K562 (cell line): Measurements from ENCODE around the gene TXLNG. TPM values are rescaled to one million over a fixed set of nuclear protein-coding genes. Genes with fewer than 3 reads are reported as not detected.
A peak's percentile ranks its signal among the peaks of the same experiment; 100 is the strongest.

Experiments
- ATAC-seq: fragments of 200-7000 bp; cut with Tn5 transposase; 3 replicates; pipeline ENCODE4 v1.9.1; 2020; ENCODE audit warnings: moderate library complexity
- BruUV-seq: library from RNA; stranded (reverse); fragments of 400-500 nt; replicated peaks from 2 replicates; lab custom pipeline; 2021; lab: Mats Ljungman, UMichigan
- CTCF ChIA-PET: fragments of 300-600 bp; formaldehyde crosslinking; extraction: SDS; loops from one replicate; lab custom pipeline; 2021; ENCODE audit warnings: low intra/inter-chr PET ratio; lab: Yijun Ruan, JAX
- POLR2A ChIA-PET: fragments of 300-600, 350-650 bp; sonication (Branson Sonifier 250); formaldehyde crosslinking; extraction: SDS; loops from one replicate; lab custom pipeline; 2021; ENCODE audit warnings: antibody characterized with exemption, inconsistent platforms; lab: Yijun Ruan, JAX
- DNase-seq, 4 experiments: peaks; one replicate each; pipeline versions ENCODE4 v3.0.0 to v3.0.0-alpha.2; 2011 to 2018; ENCODE audit warnings: low spot score in 3 of 4, mixed read lengths in 3 of 4; ENCODE audit errors: extremely low read depth in 1 of 4
- FAIRE-seq: peaks from 2 replicates; lab custom pipeline; 2011; peaks lifted over from hg19 to GRCh38; lab: Jason Lieb, UNC
- H2AFZ ChIP-seq: 2 replicates; pipeline ENCODE4 v1.6.0; 2011; ENCODE audit warnings: low read depth, low read length, control low read depth, inconsistent platforms
- H3K27ac ChIP-seq: fragments of 200-600 bp; 3 replicates; pipeline ENCODE4 v1.8.0; 2011; ENCODE audit warnings: low read depth, mild to moderate bottlenecking, control low read depth, inconsistent platforms, low read length, moderate library complexity, mixed read lengths; ENCODE audit errors: extremely low read depth
- H3K27me3 ChIP-seq, 2 experiments: fragments of 300-600 bp in 1 of 2; 2 replicates in 1 of 2; 3 replicates in 1 of 2; pipeline versions ENCODE4 v1.6.0 to v1.8.0; 2011; ENCODE audit warnings: inconsistent platforms in 2 of 2, low read length in 2 of 2, mild to moderate bottlenecking in 1 of 2, mixed read lengths in 1 of 2, moderate library complexity in 1 of 2; ENCODE audit not compliant: control insufficient read depth in 2 of 2, insufficient read depth in 2 of 2
- H3K36me3 ChIP-seq: fragments of 300-600 bp; 3 replicates; pipeline ENCODE4 v1.8.0; 2011; ENCODE audit warnings: mild to moderate bottlenecking, low read length, inconsistent platforms; ENCODE audit not compliant: control insufficient read depth, insufficient read depth
- H3K4me1 ChIP-seq, 2 experiments: fragments of 200-600 bp in 1 of 2; replicated peaks in 1 of 2; 2 replicates in 1 of 2; 3 replicates in 1 of 2; pipeline versions ENCODE4 v1.5.1 to v1.8.0; 2011; ENCODE audit warnings: inconsistent platforms in 2 of 2, low read length in 2 of 2, mild to moderate bottlenecking in 1 of 2, mixed read lengths in 1 of 2, moderate library complexity in 1 of 2; ENCODE audit not compliant: control insufficient read depth in 2 of 2, insufficient read depth in 2 of 2
- H3K4me2 ChIP-seq: 2 replicates; pipeline ENCODE4 v1.6.1; 2011; ENCODE audit warnings: low read length, control low read depth, inconsistent platforms, mixed read lengths; ENCODE audit not compliant: insufficient read depth
- H3K4me3 ChIP-seq: fragments of 200-600 bp; sonication (generic), shearing (Covaris generic); 2 replicates; pipeline ENCODE4 v1.5.1; 2016; ENCODE audit warnings: control low read depth, inconsistent platforms
- H3K79me2 ChIP-seq: fragments of 200-600 bp; 3 replicates; pipeline ENCODE4 v1.8.0; 2011; ENCODE audit warnings: low read length, inconsistent platforms; ENCODE audit not compliant: control insufficient read depth, insufficient read depth
- H3K9ac ChIP-seq, 2 experiments: 2 replicates each; pipeline versions ENCODE4 v1.6.0 to v1.6.1; 2011; ENCODE audit warnings: low read depth in 2 of 2, low read length in 2 of 2, control low read depth in 1 of 2, inconsistent platforms in 1 of 2, mild to moderate bottlenecking in 1 of 2, mixed read lengths in 1 of 2; ENCODE audit not compliant: insufficient read depth in 1 of 2
- H3K9me1 ChIP-seq: one replicate; pipeline ENCODE4 v1.6.0; 2011; ENCODE audit warnings: inconsistent platforms, mild to moderate bottlenecking, low read length, moderate library complexity; ENCODE audit not compliant: control insufficient read depth, insufficient read depth
- H3K9me3 ChIP-seq: replicated peaks from 2 replicates; pipeline ENCODE4 v1.5.1; 2011; ENCODE audit warnings: low read depth, low read length, inconsistent platforms; ENCODE audit not compliant: control insufficient read depth, insufficient read depth
- H4K20me1 ChIP-seq: replicated peaks from 2 replicates; pipeline ENCODE4 v1.6.1; 2011; ENCODE audit warnings: low read length, inconsistent platforms, mixed read lengths; ENCODE audit not compliant: control insufficient read depth, insufficient read depth
- E2F3 ChIP-seq: fragments of 250-450 bp; sonication (Bioruptor Pico); IDR thresholded peaks from 2 replicates; pipeline ENCODE4 v1.4.0; 2020; ENCODE audit warnings: mild to moderate bottlenecking
- MEF2A ChIP-seq: IDR thresholded peaks from 2 replicates; pipeline ENCODE4 v1.6.1; 2011; ENCODE audit warnings: low read depth, mild to moderate bottlenecking, low read length, moderate library complexity; ENCODE audit not compliant: control insufficient read depth
- POLR2AphosphoS2 ChIP-seq: IDR thresholded peaks from 2 replicates; pipeline ENCODE4 v1.6.1; 2012; ENCODE audit warnings: low read length, improper control_type of control experiment
- POLR3G ChIP-seq: IDR thresholded peaks from 2 replicates; pipeline ENCODE4 v1.6.1; 2011; ENCODE audit not compliant: insufficient read length, insufficient replicate concordance; ENCODE audit errors: extremely low read depth
- ZNF3 ChIP-seq: fragments of 250-450 bp; sonication (Bioruptor Pico); IDR thresholded peaks from 2 replicates; pipeline ENCODE4 v1.5.0; 2021; ENCODE audit warnings: mild to moderate bottlenecking, moderate library complexity
- ZNF311 ChIP-seq: fragments of 250-450 bp; sonication (Bioruptor Pico); IDR thresholded peaks from 2 replicates; pipeline ENCODE4 v1.4.0; 2020; ENCODE audit warnings: mild to moderate bottlenecking, moderate library complexity
- ZNF324 ChIP-seq: fragments of 250-450 bp; sonication (Bioruptor Pico); IDR thresholded peaks from 2 replicates; pipeline ENCODE4 v1.4.0; 2020; ENCODE audit warnings: mild to moderate bottlenecking
- WGBS: fragments of 100-300 bp; shearing (Covaris generic); methylation state at CpG from one replicate; pipeline ENCODE4 v1.1.6; 2016; ENCODE audit warnings: low coverage, mixed read lengths; ENCODE audit not compliant: insufficient coverage; ENCODE audit errors: missing lambda C conversion rate; 5-methylcytosine and 5-hydroxymethylcytosine counted together
- in situ Hi-C: fragments of 300-500 bp; cut with MboI; formaldehyde crosslinking; loops from 4 replicates; pipeline ENCODE4 v1.15.0; 2018; ENCODE audit warnings: inconsistent platforms, mixed read lengths
- intact Hi-C: fragments of 100-400 bp; cut with micrococcal nuclease; formaldehyde crosslinking; loops from 2 replicates; pipeline ENCODE4 v1.14.2; 2022
- polyA plus RNA-seq, 8 experiments: library from polyadenylated mRNA; depleted of rRNA in 4 of 8; stranded (reverse) in 5 of 8; unstranded in 3 of 8; fragments of >200 nt; fragmentation: Nextera tagmentation in 2 of 8; fragmentation: Illumina TruSeq in 1 of 8; extraction: Ambion mirVana in 2 of 8; extraction: Trizol in 1 of 8; gene quantifications; 2 replicates each; pipeline versions ENCODE4 v1.2.1 to v1.2.3, GENCODE V29; 2011 to 2014; ENCODE audit warnings: inconsistent platforms in 1 of 8, missing spikeins in 1 of 8
- total RNA-seq, 7 experiments: library from RNA; depleted of rRNA in 6 of 7; stranded (reverse); fragments of >200 nt in 6 of 7; fragmentation: Illumina TruSeq in 2 of 7; extraction: Trizol in 2 of 7; gene quantifications; 2 replicates each; pipeline versions ENCODE4 v1.2.1 to v1.2.3, GENCODE V29; 2011 to 2021; ENCODE audit warnings: low replicate concordance in 1 of 7
- TF ChIP-seq, protein P1 (sequence below): fragments of 250-450 bp; sonication (Bioruptor Pico); IDR thresholded peaks from 2 replicates; pipeline ENCODE4 v1.8.0; 2022; ENCODE audit warnings: inconsistent platforms, mild to moderate bottlenecking, moderate library complexity, borderline replicate concordance
- TF ChIP-seq, protein P2 (sequence below): conservative IDR thresholded peaks from 2 replicates; pipeline ENCODE4 v1.6.1; 2011; ENCODE audit warnings: low read depth, mild to moderate bottlenecking, low read length; ENCODE audit not compliant: control insufficient read depth
- TF ChIP-seq, protein P3 (sequence below): sonication (generic); formaldehyde crosslinking; IDR thresholded peaks from 2 replicates; pipeline ENCODE4 v1.4.0; 2020; ENCODE audit warnings: mild to moderate bottlenecking, missing genetic modification reagents
- TF ChIP-seq, protein P4 (sequence below): fragments of 150-350 bp; IDR thresholded peaks from 2 replicates; pipeline ENCODE4 v1.6.1; 2014; ENCODE audit warnings: low read depth, mild to moderate bottlenecking, low read length, borderline replicate concordance

The TXLNG gene
- total and polyA plus RNA-seq, 9 of the 15 experiments (the other 6 are each of a cell fraction or from before 2014, with no cell fraction given) = 13.1 to 47.0 (median 31.6) TPM

DNA sequence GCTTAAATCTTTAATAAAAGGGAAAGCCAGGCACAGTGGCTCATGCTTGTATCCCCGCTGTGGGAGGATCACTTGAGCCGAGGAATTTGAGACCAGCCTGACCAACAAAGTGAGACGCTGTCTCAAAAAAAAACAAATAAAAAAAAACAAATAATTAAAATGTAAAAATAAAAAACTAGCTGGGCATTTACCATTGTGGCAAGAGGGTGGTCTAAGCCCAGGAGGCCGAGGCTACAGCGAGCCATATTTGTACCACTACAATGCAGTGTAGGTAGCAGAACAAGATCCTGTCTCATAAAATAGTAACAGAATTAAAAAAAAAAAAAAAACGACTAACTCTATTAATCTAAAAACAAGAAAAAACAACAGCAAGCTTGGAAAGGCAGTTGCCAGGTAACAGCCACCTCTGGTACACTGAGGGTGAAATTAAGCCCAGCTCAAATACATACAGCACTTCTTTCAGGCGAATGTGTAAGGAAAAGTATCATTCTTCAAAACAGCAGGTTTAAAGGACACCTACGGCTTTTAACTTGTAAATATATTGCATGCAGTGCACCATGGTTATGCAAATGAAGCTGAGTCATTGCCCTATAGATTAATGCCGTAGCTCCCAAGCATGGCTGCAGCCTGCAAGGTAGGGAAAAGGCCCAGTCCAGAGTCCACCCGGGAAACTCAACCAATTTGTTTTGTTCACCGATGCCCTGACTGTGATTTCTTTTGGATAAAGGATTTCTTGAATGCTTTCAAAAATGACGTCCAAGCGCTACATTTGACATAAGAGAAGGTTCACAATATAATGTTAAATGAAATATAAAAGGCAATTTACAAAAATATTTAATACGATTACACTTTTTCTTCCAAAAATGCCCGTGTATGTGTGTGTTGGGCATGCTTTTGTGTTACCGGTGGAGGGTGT, 14.5 kb upstream of the TXLNG start:
- peaks cover 0 to 3% of the 10 kb centered on the region in 2 experiments; a peak in 3 of 5 replicates for H3K4me1 ChIP-seq
- CTCF ChIA-PET = no interaction called here
- peak overlapping the region; percentile 70 for H3K4me2 ChIP-seq
- ATAC-seq (peak; percentile 96), DNase-seq (peak; percentile 56 to 82 (median 66)), FAIRE-seq (peak; percentile 93)
- no peak overlapping the region for H3K4me3 ChIP-seq
- H3K27me3 ChIP-seq = no peaks in the 10 kb centered on the region
- H2AFZ ChIP-seq = peak overlapping the region; percentile 98
- TSS peak; percentile 99 for BruUV-seq
- H3K36me3 ChIP-seq = no peaks in the 10 kb centered on the region
- H3K9ac ChIP-seq = peak overlapping the region; percentile 41 to 93
- no peaks in the 10 kb centered on the region for H4K20me1 ChIP-seq
- in situ Hi-C loops = no loop called here
- POLR2A ChIA-PET = interaction anchor here (0.5 to 2.0 kb wide), 23 partner anchors 9 to 252 kb away, joined by 3 to 35 read pairs (median 4); partner anchors contain the start of genes CTPS2, SYAP1 and TXLNG
- H3K27ac ChIP-seq = peak overlapping the region; percentile 99
- 5% methylated on average over 16 of the region's 16 CpGs for WGBS
- intact Hi-C loops = loop anchor here (2.0 kb wide), 1 partner anchor 53 kb away; the partner anchor contains the start of gene SYAP1
- H3K79me2 ChIP-seq = no peaks in the 10 kb centered on the region
- H3K9me3 ChIP-seq = no peaks in the 10 kb centered on the region
- no peaks in the 10 kb centered on the region for H3K9me1 ChIP-seq
- TF ChIP-seq, protein P1, sequence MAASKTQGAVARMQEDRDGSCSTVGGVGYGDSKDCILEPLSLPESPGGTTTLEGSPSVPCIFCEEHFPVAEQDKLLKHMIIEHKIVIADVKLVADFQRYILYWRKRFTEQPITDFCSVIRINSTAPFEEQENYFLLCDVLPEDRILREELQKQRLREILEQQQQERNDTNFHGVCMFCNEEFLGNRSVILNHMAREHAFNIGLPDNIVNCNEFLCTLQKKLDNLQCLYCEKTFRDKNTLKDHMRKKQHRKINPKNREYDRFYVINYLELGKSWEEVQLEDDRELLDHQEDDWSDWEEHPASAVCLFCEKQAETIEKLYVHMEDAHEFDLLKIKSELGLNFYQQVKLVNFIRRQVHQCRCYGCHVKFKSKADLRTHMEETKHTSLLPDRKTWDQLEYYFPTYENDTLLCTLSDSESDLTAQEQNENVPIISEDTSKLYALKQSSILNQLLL = no peak
- TF ChIP-seq, protein P2, sequence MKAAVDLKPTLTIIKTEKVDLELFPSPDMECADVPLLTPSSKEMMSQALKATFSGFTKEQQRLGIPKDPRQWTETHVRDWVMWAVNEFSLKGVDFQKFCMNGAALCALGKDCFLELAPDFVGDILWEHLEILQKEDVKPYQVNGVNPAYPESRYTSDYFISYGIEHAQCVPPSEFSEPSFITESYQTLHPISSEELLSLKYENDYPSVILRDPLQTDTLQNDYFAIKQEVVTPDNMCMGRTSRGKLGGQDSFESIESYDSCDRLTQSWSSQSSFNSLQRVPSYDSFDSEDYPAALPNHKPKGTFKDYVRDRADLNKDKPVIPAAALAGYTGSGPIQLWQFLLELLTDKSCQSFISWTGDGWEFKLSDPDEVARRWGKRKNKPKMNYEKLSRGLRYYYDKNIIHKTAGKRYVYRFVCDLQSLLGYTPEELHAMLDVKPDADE = peak; percentile 63; the same call in 1 of the 2 replicates
- TF ChIP-seq, protein P3, sequence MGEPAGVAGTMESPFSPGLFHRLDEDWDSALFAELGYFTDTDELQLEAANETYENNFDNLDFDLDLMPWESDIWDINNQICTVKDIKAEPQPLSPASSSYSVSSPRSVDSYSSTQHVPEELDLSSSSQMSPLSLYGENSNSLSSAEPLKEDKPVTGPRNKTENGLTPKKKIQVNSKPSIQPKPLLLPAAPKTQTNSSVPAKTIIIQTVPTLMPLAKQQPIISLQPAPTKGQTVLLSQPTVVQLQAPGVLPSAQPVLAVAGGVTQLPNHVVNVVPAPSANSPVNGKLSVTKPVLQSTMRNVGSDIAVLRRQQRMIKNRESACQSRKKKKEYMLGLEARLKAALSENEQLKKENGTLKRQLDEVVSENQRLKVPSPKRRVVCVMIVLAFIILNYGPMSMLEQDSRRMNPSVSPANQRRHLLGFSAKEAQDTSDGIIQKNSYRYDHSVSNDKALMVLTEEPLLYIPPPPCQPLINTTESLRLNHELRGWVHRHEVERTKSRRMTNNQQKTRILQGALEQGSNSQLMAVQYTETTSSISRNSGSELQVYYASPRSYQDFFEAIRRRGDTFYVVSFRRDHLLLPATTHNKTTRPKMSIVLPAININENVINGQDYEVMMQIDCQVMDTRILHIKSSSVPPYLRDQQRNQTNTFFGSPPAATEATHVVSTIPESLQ (CRISPR knock-in tag) = no peak
- no peak for TF ChIP-seq POLR3G
- peak; percentile 82 for TF ChIP-seq MEF2A
- TF ChIP-seq ZNF311 (CRISPR knock-in tag) = no peak
- peak; percentile 97 for TF ChIP-seq POLR2AphosphoS2
- no peak for TF ChIP-seq ZNF324 (CRISPR knock-in tag)
- TF ChIP-seq, protein P4, sequence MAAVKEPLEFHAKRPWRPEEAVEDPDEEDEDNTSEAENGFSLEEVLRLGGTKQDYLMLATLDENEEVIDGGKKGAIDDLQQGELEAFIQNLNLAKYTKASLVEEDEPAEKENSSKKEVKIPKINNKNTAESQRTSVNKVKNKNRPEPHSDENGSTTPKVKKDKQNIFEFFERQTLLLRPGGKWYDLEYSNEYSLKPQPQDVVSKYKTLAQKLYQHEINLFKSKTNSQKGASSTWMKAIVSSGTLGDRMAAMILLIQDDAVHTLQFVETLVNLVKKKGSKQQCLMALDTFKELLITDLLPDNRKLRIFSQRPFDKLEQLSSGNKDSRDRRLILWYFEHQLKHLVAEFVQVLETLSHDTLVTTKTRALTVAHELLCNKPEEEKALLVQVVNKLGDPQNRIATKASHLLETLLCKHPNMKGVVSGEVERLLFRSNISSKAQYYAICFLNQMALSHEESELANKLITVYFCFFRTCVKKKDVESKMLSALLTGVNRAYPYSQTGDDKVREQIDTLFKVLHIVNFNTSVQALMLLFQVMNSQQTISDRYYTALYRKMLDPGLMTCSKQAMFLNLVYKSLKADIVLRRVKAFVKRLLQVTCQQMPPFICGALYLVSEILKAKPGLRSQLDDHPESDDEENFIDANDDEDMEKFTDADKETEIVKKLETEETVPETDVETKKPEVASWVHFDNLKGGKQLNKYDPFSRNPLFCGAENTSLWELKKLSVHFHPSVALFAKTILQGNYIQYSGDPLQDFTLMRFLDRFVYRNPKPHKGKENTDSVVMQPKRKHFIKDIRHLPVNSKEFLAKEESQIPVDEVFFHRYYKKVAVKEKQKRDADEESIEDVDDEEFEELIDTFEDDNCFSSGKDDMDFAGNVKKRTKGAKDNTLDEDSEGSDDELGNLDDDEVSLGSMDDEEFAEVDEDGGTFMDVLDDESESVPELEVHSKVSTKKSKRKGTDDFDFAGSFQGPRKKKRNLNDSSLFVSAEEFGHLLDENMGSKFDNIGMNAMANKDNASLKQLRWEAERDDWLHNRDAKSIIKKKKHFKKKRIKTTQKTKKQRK = peak; percentile 36; the same call in 1 of the 2 replicates
- TF ChIP-seq ZNF3 (CRISPR knock-in tag) = no peak; the same call in 1 of the 2 replicates
- no peak for TF ChIP-seq E2F3 (CRISPR knock-in tag)
